CD8-positive, alpha-beta memory T cell (primary cell): ENCODE results near the gene CLDN9. TPM values are rescaled to one million over a fixed set of nuclear protein-coding genes. Genes with fewer than 3 reads are reported as not detected.

Experiments used
- CTCF ChIA-PET: fragments of 350-600 bp; sonication (Branson Sonifier 250); formaldehyde crosslinking; loops from one replicate; lab custom pipeline; 2021; ENCODE audit warnings: antibody characterized with exemption; lab: Charles Lee
- POLR2A ChIA-PET: fragments of 350-600 bp; sonication (Branson Sonifier 250); formaldehyde crosslinking; loops from one replicate; lab custom pipeline; 2021; ENCODE audit warnings: antibody characterized with exemption; lab: Charles Lee
- DNase-seq, 5 donors: peaks; one replicate each; pipeline versions ENCODE4 v3.0.0 to v3.0.0-alpha.2; 2020 to 2022; ENCODE audit warnings: mixed read lengths in 1 of 5
- H3K27ac ChIP-seq: one replicate; pipeline ENCODE4 v1.7.0; 2013; ENCODE audit warnings: low read depth, mild to moderate bottlenecking, low read length, moderate library complexity
- H3K27me3 ChIP-seq: 2 replicates; pipeline ENCODE4 v1.7.0; 2013; ENCODE audit warnings: low read length, mild to moderate bottlenecking; ENCODE audit not compliant: insufficient read depth, poor library complexity, severe bottlenecking
- H3K36me3 ChIP-seq: 2 replicates; pipeline ENCODE4 v1.7.0; 2013; ENCODE audit warnings: mild to moderate bottlenecking, low read length, moderate library complexity; ENCODE audit not compliant: insufficient read depth
- H3K4me1 ChIP-seq: 2 replicates; pipeline ENCODE4 v1.7.0; 2013; ENCODE audit warnings: mild to moderate bottlenecking, low read length, moderate library complexity; ENCODE audit not compliant: insufficient read depth
- H3K4me3 ChIP-seq: 2 replicates; pipeline ENCODE4 v1.7.0; 2013; ENCODE audit warnings: mild to moderate bottlenecking, low read length
- H3K9me3 ChIP-seq: 2 replicates; pipeline ENCODE4 v1.7.0; 2013; ENCODE audit warnings: mild to moderate bottlenecking, low read length
- H3K27ac Mint-ChIP-seq, 8 donors: one replicate each; pipeline ENCODE4 v1.8.0; 2020 to 2021; ENCODE audit warnings: mixed read lengths in 8 of 8, mild to moderate bottlenecking in 6 of 8, inconsistent platforms in 3 of 8, moderate library complexity in 3 of 8
- H3K27me3 Mint-ChIP-seq, 2 donors: one replicate each; pipeline ENCODE4 v1.8.0; 2020 to 2021; ENCODE audit warnings: mixed read lengths in 2 of 2, mild to moderate bottlenecking in 1 of 2, moderate library complexity in 1 of 2
- H3K36me3 Mint-ChIP-seq, 3 donors: one replicate each; pipeline ENCODE4 v1.8.0; 2020 to 2021; ENCODE audit warnings: mixed read lengths in 3 of 3, inconsistent platforms in 1 of 3, mild to moderate bottlenecking in 1 of 3
- H3K4me1 Mint-ChIP-seq, 3 donors: one replicate each; pipeline ENCODE4 v1.8.0; 2020 to 2021; ENCODE audit warnings: mixed read lengths in 3 of 3, inconsistent platforms in 1 of 3, mild to moderate bottlenecking in 1 of 3
- H3K4me3 Mint-ChIP-seq, 7 donors: one replicate each; pipeline ENCODE4 v1.8.0; 2020 to 2021; ENCODE audit warnings: mixed read lengths in 7 of 7, mild to moderate bottlenecking in 6 of 7, moderate library complexity in 4 of 7, inconsistent platforms in 2 of 7
- H3K9me3 Mint-ChIP-seq, 5 donors: one replicate each; pipeline ENCODE4 v1.8.0; 2020 to 2022; ENCODE audit warnings: mixed read lengths in 5 of 5, mild to moderate bottlenecking in 3 of 5, moderate library complexity in 2 of 5, inconsistent platforms in 1 of 5
- polyA plus RNA-seq: library from polyadenylated mRNA; unstranded; fragments of 300-500 nt; fragmentation: Illumina TruSeq; gene quantifications from one replicate; pipeline ENCODE4 v1.2.3, GENCODE V29; 2021
- total RNA-seq, 2 experiments: library from RNA; stranded (reverse); gene quantifications; one replicate each; pipeline ENCODE4 v1.2.3, GENCODE V29; 2021

Gene CLDN9, protein sequence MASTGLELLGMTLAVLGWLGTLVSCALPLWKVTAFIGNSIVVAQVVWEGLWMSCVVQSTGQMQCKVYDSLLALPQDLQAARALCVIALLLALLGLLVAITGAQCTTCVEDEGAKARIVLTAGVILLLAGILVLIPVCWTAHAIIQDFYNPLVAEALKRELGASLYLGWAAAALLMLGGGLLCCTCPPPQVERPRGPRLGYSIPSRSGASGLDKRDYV
- not detected for total RNA-seq
- polyA plus RNA-seq: not detected

DNA sequence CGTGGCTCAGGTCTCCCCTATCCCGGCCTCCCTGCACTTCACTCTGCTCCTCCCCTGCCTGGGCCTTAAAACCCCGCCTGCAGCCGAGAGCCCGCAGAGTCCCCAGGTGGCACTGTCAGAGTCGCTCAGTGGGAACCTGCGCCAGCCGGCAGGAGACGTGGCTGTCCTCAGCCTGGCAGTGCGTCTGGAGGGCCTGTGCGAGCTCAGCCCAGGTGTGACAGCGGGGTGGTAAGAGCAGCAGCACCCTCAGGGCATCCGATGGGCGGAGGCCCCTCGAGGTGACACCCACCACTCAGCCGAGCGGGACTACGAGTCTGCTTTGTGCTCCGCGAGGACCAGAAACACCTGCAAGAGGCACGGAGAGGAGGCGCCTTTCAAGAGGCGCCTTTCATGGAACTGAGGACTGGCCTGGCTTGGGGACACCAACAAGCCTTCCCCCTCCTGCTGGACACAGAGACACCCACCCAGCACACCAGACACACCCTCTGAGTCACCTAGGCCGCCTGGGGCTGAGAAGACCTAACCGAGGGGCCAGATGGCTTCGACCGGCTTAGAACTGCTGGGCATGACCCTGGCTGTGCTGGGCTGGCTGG, at the start of gene CLDN9:
CLDN9 (plus strand) TSS at position 96 of the 593 bp plus-strand sequence; CDS start at position 536, 440 bp downstream.
- DNase-seq: no peak
- POLR2A ChIA-PET: no interaction called here
- H3K9me3 ChIP-seq: no peaks in the 10 kb centered on the region
- CTCF ChIA-PET: interaction anchor here (0.8 to 14.4 kb wide), 2 partner anchors 14 to 46 kb away, joined by 3 to 289 read pairs; partner anchors contain the start of genes HCFC1R1, THOC6 and TNFRSF12A
- H3K27me3 ChIP-seq: peaks cover 3% of the 10 kb centered on the region
- Mint-ChIP-seq H3K36me3 (no peaks in the 10 kb centered on the region), H3K9me3 (no peaks in the 10 kb centered on the region), H3K27ac (no peak within 1 kb of the TSS), H3K4me1 (peaks cover 10 to 19% (median 10%) of the 10 kb centered on the region in 3 donors), H3K27me3 (peaks cover 0 to 16% of the 10 kb centered on the region in 2 donors), H3K4me3 (peak within 1 kb of the TSS in 1 of 7 donors; percentile 4)
- H3K4me3 ChIP-seq: no peak within 1 kb of the TSS
- no peaks in the 10 kb centered on the region for H3K36me3 ChIP-seq
- H3K27ac ChIP-seq: no peak within 1 kb of the TSS
- peaks cover 13% of the 10 kb centered on the region for H3K4me1 ChIP-seq

DNA sequence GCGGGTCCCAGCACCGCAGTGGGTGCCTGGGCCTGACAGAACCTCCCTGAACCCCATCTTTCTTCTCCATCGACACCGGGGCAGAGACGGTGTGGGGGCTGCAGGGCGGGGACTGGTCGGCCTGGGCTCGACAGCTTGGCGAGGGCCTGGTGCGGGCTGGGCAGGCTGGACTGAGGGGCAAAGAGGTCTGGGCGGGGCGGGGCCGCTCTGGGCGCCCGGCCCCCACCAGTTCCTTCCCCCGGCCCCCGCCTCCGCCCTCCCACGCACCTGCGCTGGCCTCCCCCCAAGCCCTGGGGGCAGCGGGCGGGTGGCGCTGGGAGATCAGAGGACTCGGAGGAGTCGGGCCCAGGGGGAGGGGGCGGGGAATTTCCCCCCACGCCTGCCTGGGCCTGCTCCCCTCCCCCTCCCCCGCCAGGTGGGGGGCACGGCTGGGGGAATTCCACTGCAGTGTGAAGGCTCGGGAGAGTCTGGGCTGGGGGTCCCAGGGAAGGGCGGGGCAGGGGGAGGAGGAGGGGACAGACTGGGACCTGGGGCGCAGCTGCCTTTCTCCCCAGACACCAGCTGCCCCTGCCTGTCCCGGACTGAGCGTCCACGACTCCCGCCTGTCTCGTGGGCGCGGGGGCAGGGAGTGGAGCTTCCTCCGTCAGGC, 49.5 kb upstream of the CLDN9 start:
- peak overlapping the region in 5 of 7 donors; percentile 47 to 80 (median 68) for H3K4me3 Mint-ChIP-seq
- Histone ChIP-seq H3K27me3 (peaks cover 32% of the 10 kb centered on the region), H3K27ac (no peak overlapping the region), H3K4me1 (peaks cover 39% of the 10 kb centered on the region), H3K9me3 (no peaks in the 10 kb centered on the region), H3K36me3 (no peaks in the 10 kb centered on the region), H3K4me3 (peak overlapping the region; percentile 45)
- no peaks in the 10 kb centered on the region for H3K36me3 Mint-ChIP-seq
- peak in 4 of 5 donors; percentile 21 to 68 (median 40) for DNase-seq
- peaks cover 16 to 32% of the 10 kb centered on the region in 2 donors for H3K27me3 Mint-ChIP-seq
- H3K4me1 Mint-ChIP-seq: peaks cover 12 to 44% (median 13%) of the 10 kb centered on the region in 3 donors
- no peak overlapping the region for H3K27ac Mint-ChIP-seq
- ChIA-PET CTCF (interaction anchor here (0.9 to 2.3 kb wide), 5 partner anchors 11 to 24 kb away, joined by 3 to 7 read pairs (median 3); no protein-coding TSS in a partner anchor), POLR2A (interaction anchor here (0.6 kb wide), 1 partner anchor 27 kb away, joined by 4 read pairs; no protein-coding TSS in a partner anchor)
- no peaks in the 10 kb centered on the region for H3K9me3 Mint-ChIP-seq

DNA sequence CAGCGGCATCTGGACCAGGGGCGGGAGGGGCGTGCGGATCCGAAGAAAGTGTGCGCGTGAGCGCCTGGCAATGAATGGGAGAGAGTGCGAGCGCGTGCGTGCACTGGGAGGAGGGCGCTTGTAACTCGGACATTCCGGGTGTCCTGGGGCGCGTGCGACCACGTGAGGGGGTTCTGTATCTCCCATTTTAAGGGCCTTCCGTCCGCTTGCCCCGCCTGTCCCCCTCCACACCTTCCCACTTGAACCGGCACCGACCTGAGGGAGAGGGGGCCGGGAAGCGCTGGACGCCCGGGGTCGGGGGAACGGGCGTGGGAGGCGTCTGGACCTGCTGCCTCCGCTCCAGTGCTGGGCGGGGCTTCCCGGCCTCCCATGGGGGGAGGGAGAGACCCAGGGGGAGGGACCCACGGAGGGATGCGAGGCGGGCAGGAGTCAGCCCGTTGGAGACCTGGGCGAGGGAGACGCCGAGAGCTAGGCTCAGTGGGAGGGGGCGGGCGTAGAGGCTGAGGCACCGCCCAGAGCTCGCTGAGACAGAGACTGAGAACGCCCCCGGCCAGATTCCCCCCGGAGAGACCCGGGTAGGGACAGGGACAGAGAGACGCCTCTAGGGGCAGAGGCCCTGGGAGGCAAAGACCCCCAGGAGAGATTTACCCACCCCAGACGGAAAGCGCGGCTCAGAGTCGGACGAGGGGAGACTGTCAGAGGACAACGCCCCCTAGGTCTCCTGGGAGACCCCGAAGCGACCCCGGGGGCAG, 48.8 kb upstream of the CLDN9 start, which contains the start of gene KREMEN2:
KREMEN2 (plus strand) TSS at position 553 of the 752 bp plus-strand sequence. CDS start 246 bp downstream, outside the sequence.
- H3K27ac ChIP-seq: no peak within 1 kb of the TSS
- DNase-seq: peak in 3 of 5 donors; percentile 25 to 55 (median 35)
- ChIA-PET POLR2A (no interaction called here), CTCF (interaction anchor here (0.7 to 2.3 kb wide), 5 partner anchors 11 to 21 kb away, joined by 3 to 7 read pairs (median 4); no protein-coding TSS in a partner anchor)
- Mint-ChIP-seq H3K4me1 (peaks cover 16 to 51% (median 18%) of the 10 kb centered on the region in 3 donors), H3K4me3 (peak within 1 kb of the TSS; percentile 70 to 85 (median 81)), H3K27ac (peak within 1 kb of the TSS in 1 of 8 donors; percentile 63), H3K9me3 (no peaks in the 10 kb centered on the region), H3K36me3 (no peaks in the 10 kb centered on the region), H3K27me3 (peaks cover 20 to 38% of the 10 kb centered on the region in 2 donors)
- H3K36me3 ChIP-seq: no peaks in the 10 kb centered on the region
- peaks cover 46% of the 10 kb centered on the region for H3K4me1 ChIP-seq
- peak within 1 kb of the TSS; percentile 45 for H3K4me3 ChIP-seq
- H3K9me3 ChIP-seq: no peaks in the 10 kb centered on the region
- peaks cover 39% of the 10 kb centered on the region for H3K27me3 ChIP-seq

DNA sequence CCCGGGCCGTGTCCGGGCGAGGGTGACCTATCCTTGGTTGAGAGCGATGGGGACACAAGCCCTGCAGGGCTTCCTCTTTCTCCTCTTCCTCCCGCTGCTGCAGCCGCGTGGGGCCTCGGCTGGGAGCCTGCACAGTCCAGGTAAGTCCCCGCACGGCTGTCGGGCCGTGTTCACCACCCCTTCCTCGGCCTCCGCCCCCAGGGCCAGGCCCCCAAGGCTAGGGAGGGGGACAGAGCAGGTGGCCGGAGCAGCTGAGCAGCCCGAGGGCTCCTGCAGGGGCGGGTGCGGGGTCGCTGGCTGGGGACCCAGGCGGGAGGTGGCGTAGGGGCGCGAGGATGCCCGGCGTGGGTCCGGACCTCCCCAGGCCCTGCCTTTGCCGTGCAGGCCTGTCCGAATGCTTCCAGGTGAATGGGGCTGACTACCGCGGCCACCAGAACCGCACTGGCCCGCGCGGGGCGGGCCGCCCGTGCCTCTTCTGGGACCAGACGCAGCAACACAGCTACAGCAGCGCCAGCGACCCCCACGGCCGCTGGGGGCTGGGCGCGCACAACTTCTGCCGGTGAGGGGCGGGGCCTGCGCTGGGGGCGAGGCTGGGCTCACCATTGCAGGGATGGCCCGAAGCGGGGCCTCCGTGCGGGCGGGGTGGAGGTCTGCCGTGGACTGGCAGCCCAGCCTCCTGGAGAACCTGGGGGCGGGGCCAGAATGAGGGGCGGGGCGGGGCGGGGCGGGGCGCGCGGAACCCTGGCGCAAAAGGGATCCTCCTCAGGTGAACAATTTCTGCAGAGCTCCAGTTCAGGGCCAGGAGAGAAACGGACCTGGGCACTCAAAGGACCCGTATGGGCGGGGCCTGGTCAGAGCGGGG, 48.0 kb upstream of the CLDN9 start:
- peak overlapping the region; percentile 45 for H3K4me3 ChIP-seq
- Mint-ChIP-seq H3K9me3 (no peaks in the 10 kb centered on the region), H3K4me3 (peak overlapping the region; percentile 65 to 85 (median 80)), H3K27me3 (peaks cover 20 to 38% of the 10 kb centered on the region in 2 donors), H3K27ac (no peak overlapping the region), H3K36me3 (no peaks in the 10 kb centered on the region), H3K4me1 (peaks cover 16 to 51% (median 18%) of the 10 kb centered on the region in 3 donors)
- ChIA-PET CTCF (interaction anchor here (0.7 to 2.1 kb wide), 6 partner anchors 12 to 63 kb away, joined by 3 to 5 read pairs (median 3); no protein-coding TSS in a partner anchor), POLR2A (interaction anchor here (0.6 kb wide), 1 partner anchor 262 kb away, joined by 3 read pairs; no protein-coding TSS in a partner anchor)
- H3K27ac ChIP-seq: no peak overlapping the region
- H3K4me1 ChIP-seq: peaks cover 46% of the 10 kb centered on the region
- H3K36me3 ChIP-seq: no peaks in the 10 kb centered on the region
- no peaks in the 10 kb centered on the region for H3K9me3 ChIP-seq
- H3K27me3 ChIP-seq: peaks cover 40% of the 10 kb centered on the region
- peak; percentile 48 to 73 (median 55) for DNase-seq

DNA sequence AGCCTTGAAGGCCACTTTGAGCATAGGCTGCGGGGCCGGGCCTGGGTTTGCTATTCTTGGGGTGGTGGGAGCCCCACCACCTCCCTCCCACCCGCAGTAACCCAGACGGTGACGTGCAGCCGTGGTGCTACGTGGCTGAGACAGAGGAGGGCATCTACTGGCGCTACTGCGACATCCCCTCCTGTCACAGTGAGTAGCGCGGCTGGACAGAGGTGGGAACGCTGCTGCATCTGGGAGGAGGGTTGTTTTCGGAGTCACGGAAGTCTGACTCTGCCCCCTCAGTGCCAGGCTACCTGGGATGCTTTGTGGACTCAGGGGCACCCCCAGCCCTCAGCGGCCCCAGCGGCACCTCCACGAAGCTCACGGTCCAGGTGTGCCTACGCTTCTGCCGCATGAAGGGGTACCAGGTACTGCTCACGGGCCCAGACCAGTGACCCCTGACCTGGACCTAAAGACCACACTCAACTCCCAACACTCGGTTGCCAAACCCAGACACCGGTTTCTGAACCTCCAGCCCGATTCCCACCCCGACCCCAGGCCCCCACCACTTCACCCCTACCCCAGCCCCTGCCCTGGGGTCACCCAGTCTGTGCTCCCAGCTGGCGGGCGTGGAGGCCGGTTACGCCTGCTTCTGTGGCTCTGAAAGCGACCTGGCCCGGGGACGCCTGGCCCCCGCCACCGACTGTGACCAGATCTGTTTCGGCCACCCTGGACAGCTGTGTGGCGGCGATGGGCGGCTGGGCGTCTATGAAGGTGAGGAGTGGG, 46.5 kb upstream of the CLDN9 start:
- ChIA-PET CTCF (interaction anchor here (1.3 to 1.5 kb wide), 2 partner anchors 62 to 66 kb away, joined by 3 read pairs; no protein-coding TSS in a partner anchor), POLR2A (no interaction called here)
- peaks cover 40% of the 10 kb centered on the region for H3K27me3 ChIP-seq
- Mint-ChIP-seq H3K4me1 (peaks cover 18 to 63% (median 18%) of the 10 kb centered on the region in 3 donors), H3K27ac (peak overlapping the region in 1 of 8 donors; percentile 34), H3K9me3 (no peaks in the 10 kb centered on the region), H3K4me3 (peak overlapping the region in 5 of 7 donors; percentile 32 to 68 (median 43)), H3K27me3 (peaks cover 20 to 36% of the 10 kb centered on the region in 2 donors), H3K36me3 (no peaks in the 10 kb centered on the region)
- no peak overlapping the region for H3K27ac ChIP-seq
- no peaks in the 10 kb centered on the region for H3K36me3 ChIP-seq
- no peak overlapping the region for H3K4me3 ChIP-seq
- peak in 1 of 5 donors; percentile 47 for DNase-seq
- no peaks in the 10 kb centered on the region for H3K9me3 ChIP-seq
- peaks cover 51% of the 10 kb centered on the region for H3K4me1 ChIP-seq

DNA sequence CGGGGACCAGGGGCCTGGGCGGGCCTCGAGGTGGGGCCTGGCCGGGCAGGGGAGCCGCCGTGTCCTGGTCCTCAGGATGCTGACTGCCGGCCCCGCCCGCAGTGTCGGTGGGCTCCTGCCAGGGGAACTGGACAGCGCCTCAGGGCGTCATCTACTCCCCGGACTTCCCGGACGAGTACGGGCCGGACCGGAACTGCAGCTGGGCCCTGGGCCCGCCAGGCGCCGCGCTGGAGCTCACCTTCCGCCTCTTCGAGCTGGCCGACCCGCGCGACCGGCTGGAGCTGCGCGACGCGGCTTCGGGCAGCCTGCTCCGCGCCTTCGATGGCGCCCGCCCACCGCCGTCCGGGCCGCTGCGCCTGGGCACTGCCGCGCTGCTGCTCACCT, 45.9 kb upstream of the CLDN9 start:
- H3K9me3 Mint-ChIP-seq: no peaks in the 10 kb centered on the region

More for the DNA sequence above, 45.9 kb upstream of the CLDN9 start:
- peaks cover 18 to 32% of the 10 kb centered on the region in 2 donors for H3K27me3 Mint-ChIP-seq
- Histone ChIP-seq H3K27ac (no peak overlapping the region), H3K4me1 (peaks cover 47% of the 10 kb centered on the region), H3K36me3 (no peaks in the 10 kb centered on the region), H3K27me3 (peaks cover 40% of the 10 kb centered on the region), H3K9me3 (no peaks in the 10 kb centered on the region), H3K4me3 (no peak overlapping the region)
- H3K4me3 Mint-ChIP-seq: no peak overlapping the region
- H3K4me1 Mint-ChIP-seq: peaks cover 15 to 60% (median 16%) of the 10 kb centered on the region in 3 donors
- H3K36me3 Mint-ChIP-seq: no peaks in the 10 kb centered on the region
- POLR2A ChIA-PET: no interaction called here
- DNase-seq: peak in 1 of 5 donors; percentile 8
- no peak overlapping the region for H3K27ac Mint-ChIP-seq
- CTCF ChIA-PET: interaction anchor here (1.0 to 1.5 kb wide), 2 partner anchors 16 to 65 kb away, joined by 3 read pairs; no protein-coding TSS in a partner anchor
